GM18867 (cell line): ENCODE data around the gene DHRS13.

Source experiments
- ATAC-seq: cut with Tn5 transposase; IDR thresholded peaks from one replicate; pipeline ENCODE4 v1.9.1; 2021; ENCODE audit warnings: mild to moderate bottlenecking, moderate library complexity; ENCODE audit not compliant: unreplicated experiment

Gene DHRS13, protein sequence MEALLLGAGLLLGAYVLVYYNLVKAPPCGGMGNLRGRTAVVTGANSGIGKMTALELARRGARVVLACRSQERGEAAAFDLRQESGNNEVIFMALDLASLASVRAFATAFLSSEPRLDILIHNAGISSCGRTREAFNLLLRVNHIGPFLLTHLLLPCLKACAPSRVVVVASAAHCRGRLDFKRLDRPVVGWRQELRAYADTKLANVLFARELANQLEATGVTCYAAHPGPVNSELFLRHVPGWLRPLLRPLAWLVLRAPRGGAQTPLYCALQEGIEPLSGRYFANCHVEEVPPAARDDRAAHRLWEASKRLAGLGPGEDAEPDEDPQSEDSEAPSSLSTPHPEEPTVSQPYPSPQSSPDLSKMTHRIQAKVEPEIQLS

DNA sequence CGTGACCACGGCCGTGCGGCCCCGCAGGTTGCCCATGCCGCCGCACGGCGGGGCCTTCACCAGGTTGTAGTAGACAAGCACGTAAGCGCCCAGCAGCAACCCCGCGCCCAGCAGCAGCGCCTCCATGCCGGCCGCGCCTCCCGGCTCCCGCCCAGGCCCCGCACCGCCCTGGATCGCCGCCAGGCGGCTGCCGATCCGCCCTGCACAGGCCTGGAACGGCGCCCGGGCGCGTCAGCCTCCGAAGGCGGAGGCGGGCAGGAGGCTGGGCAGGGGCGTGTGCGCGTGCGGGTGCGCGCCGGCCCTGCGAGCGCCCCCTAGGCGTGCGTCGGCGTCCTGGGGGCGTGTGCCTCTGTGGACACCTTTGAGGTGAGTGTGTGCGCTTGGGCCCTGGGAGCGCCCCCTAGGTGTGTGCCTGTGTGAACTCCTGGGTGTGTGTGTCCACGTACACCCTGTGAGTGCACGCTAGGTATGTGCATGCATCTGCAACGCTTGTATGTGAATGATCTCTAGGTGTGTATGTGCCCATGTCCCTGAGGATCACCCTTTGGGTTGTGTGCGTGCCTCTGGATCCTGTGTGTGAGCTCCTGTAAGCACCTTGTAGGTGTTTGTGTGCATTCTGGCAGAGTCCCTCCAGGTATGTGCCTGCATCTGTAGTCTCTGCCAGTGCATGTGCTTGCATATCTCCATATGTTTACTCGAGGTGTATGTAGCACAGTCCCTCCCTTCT lies at the start of gene DHRS13:
DHRS13 (minus strand) TSS at position 261 of the 727 bp plus-strand sequence; CDS start at position 126, 135 bp downstream.
- ATAC-seq, result peak; percentile 78

DNA sequence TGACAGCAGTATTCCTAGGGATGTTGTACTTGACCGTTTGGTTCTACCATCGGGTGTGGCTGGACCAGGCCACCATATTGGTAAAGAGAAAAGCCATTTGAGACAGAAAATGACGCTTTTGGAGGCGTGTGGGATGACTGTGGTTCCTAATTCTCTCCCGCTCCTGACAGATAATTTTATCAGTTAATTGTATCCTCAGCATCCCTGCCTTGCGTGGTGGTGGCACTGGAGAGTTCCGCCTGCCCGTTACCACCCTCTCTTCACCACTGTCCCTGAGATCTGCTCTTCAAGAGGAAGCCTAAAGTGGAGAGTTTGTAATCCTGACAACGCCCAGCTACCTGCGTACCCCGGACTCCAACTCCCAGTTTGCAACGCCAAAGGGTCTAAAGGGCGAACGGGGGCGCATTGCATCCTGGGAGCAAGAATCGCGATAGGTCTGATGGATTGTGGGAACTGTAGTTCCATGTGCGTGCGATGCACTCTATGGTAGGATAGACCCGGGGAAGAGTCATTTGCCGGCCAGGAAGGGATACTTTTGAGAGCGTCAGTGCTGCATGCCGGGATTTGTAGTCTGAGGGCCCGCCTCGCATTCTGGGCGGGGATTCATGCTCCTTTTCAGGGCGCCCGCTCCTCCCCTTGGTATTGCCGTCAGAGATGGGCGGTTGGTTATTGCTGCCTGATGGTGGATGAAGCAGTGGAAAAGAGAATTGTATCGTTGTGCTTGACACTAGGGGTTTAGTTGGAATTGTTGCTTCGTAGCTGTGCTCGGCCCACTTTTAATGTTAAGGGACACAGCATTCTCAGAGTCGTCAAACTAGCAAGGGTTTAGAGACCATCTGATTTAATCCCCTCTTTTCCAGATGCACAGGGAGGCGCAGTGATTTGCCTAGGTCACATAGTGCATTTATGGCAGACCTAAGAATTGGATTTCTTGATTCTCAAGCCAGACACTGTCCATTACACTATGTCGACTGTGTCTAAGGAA lies 49.4 kb upstream of the DHRS13 start:
- ATAC-seq, result peak; percentile 51

DNA sequence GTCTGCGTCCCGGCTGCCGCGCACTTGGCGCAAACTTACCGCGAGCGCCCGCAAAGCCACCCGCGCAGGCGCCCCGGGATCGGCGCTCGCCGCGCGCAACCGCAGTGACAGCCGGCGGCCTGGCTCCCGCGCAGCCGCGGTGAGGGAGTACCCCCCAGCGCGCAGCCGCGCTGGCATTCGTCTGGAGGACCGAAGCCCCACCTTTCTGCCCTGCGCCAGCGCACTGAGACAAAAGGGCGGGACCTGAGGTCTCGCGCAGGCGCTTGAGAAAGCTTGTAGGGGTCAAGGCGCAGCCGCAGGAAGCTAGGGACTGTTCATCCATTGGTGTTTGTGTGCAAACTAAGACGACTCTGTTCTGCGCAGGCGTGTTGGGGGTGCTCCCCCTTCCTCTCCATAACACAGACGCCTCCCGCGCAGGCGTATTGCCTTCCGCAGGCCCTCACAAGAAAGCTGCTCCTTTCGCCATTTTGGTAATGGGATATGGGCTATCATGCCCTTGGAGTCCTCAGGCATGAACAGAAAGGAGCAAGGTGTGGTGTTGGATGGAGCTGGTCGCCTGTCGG lies 48.6 kb upstream of the DHRS13 start, which contains the start of gene PHF12:
PHF12 (minus strand) TSS at position 91 of the 563 bp plus-strand sequence. CDS start 558 bp downstream, outside the sequence.
- ATAC-seq, result peak; percentile 50

DNA sequence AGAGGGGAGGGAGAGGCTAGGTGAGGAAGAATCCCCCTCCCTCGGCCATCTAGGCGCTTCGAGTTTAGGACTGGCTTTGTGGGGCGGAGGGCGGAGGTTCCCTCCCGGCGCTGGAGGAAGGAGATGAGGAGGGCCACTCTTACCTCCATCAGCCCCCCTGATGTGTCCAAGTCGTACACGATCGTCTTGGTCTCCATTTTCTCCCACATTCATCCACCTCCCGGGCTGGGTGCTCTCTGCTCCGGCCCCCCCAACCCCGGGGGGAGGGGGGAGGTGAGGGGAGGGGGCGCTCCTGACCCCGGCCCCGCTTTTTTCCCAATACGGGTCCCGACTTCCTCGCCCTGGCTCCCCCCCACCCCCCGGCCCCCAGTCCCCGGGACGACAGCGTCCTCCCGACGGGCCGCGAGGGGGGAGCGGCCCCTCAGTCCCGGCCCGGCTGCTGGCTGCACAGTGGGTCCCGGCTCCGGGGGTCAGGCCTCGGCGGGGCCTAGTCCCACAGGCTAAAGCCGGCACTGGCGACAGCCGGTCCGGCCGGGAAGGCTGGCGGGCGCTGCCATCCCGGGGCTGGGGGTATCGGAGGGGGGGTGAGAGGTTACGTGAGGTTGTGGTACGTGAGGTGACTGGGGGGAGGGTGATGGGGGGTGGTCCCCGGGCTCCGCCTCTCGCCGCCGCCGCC lies 48.0 kb upstream of the DHRS13 start:
- peak; percentile 3 for ATAC-seq

DNA sequence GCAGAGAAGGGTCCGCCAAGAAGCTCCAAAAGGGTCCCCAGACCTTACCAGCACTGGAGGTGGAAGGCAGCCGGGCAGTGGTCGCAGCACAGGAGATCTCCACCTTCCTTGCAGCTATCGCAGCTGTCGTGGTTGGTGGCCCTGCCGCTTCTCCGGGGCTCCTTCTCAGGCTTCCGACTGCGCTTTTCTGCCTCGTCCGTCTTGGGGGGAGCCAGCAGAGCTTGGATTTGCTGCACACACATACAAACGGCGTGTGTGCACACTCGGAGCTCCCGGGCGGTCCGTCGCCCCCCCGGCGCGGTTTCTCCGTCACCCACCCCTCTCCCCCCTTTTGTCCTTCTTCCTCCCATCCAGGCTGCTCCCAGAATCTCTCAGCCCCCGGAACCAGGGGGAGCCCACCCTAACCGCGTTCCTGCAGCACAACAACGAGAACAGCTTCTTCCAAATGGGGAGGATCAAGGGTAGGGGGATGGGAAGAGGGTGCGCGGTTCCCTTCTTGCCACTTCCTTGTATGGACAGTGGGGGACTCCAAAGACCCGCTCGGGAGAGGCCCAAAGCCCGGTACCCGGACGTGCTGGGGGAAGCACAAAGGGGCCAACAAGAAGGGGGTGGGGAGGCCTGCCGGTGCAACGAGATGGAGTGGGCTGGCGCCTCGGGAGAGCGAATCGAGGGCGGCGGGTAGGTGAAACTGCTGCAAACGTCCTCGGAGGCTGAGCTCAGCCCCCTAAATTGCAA lies 47.3 kb upstream of the DHRS13 start:
- ATAC-seq, result no peak

DNA sequence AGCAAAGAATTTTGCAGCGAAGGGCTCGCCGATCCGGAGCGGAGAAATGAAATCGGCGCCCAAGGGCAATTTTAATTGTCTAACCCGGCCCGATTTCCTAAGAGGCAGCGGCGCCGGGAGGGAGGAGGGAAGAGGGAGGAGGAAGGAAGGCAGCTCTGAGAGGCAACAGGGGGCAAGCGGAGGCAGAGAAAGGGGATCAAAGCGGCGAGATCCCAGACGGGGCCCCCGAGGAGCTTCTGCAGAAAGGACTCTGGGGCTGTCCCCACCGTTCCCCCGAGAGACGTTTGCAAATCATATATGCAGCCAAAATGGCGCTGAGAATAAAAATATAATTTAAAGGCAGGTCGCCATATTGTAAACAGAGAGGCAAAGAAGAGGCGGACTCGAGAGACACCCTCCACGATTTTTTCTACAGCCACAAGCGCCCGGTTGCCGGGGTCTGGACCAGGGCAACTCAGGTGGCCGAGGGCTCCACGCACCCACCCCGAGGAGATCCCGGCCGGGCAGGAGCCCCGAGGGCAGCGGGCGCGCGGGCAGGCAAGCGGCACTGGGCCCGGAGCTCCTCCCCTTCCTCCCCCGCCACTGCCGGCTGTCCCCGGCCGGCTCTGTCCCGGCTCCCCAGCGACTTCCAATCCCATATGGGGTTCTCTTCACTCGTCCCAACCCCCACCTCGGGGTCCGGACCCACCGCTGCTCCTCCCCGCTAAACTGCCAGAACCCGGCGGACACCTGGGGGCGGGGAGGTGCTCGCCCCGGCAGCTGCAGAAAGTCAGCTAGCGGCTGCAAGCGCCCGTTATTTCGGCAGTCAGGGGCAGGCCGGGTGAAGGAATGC lies 46.5 kb upstream of the DHRS13 start:
- ATAC-seq, result no peak

DNA sequence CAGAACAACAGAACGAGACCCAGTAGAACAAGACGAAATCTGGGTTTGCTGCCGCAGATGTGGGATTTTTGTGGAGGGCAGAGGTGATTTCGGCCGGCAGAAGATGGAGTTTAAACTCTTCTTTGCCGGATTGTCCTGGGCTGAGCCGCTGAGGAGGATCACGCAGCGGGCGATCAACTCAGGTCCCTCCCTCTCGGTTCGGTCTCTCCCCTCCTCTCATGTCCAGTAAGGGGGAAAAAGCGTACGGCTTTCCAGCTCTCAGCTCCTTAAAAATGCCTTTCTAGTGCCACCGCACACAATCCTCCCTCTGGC lies 46.0 kb upstream of the DHRS13 start:
- ATAC-seq, result no peak

DNA sequence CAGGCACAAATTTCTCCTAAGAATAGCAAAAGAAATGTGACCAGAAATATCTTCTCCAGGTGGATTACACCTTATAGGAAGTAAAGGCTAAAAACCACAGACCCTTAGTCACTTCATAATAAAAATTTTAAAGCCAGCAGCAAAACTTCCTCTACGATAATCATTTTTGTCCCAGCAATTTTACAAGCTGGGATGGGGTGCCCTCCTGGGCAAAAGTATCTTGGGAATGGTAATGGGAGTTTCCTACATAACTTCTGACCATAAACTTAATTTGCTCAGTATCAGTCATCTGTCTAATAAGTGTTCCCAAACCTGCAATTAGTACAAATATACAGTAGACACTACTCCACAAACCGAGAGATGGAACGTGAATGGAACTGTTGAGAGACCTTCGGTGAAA lies 45.5 kb upstream of the DHRS13 start:
- ATAC-seq, result no peak

DNA sequence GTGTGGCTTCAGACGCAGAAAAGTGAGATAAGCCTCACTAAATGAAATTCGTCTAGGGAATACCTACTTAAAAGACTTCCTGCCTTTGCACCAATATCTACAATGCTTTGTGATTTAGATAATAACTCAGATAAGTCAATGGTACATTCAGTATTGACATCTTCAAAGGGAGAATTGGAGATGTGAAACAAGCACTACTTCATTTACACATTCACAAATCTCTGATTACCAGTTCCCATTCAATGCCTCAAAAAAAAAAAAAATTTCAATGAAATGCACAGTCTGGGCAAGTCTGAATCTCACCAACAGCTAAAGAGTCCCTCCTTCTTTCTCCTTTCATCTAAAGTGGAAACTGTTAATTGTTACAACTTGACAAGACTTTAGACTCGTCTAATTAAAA lies 44.8 kb upstream of the DHRS13 start:
- ATAC-seq, result no peak

DNA sequence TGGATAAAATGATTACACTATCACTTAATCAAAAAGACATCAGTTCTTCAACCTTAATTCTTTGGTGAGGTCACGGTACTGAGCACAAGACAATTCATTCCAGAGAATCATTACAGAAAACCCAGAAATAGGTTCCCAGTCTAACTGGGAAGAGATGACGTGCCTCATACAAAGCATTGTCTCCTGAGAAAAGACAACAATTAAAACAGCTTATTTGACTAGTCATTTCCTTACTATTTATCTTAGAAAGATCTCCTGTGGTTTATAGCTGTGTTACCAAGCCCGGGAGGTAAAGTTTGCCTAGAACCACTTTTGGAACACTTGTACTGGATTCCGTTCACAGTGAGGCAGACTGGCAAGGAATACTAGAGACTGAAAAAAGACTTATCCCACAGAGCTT lies 43.4 kb upstream of the DHRS13 start:
- ATAC-seq, result no peak

DNA sequence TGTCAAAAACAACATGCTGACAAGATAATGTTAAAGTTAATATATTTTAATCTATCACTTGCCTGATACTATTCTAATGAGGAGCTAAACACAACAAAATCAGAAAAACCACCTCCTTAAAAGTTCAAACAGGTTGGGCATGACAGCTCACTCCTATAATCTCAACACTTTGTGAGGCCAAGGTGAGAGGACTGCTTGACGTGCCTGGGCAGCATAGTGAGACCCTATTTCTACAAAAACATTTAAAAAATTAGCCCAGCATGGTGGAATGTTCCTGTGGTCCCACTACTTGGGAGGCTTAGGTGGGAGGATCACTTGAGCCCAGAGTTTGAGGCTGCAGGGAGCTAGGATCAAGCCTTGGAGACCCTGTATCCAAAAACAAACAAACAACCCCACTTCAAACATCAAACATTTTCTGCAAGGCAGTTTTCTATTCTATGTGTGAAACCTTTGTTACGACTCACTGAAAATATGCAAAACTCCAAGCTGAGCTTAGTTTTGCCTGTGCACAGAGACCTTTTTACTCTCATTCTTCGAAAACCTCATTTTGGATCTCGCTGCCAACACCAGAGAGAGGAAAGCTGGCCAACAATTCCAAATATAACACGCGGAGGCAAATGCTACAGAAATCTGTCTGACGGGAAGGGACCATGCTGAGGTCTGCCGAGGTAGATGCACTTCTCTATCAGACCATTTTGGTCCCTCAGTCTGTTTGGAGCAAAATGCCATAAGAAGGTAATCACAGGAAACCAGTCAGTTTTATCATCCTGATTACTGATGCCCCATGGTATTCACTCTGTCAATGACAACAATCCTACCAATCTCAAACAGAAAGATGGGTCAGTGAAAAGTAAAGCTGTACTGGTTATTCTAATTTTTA lies 42.2 kb upstream of the DHRS13 start:
- ATAC-seq, result no peak

DNA sequence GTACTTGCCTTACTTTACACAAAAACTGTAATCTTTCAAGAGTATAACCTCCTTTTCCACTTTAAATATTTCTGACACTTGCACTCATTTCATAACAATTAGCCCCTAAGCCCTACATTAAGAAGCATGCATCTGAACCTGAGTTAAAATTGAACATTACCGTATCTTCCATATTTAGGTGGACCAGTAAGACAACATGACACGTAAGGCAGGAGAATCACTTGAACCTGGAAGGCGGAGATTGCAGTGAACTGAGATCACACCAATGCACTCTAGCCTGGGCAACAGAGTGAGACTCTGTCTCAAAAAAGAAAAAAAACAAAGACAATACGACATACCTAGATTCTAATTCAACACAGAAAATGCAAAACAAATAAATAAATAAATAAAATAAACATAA lies 41.5 kb upstream of the DHRS13 start:
- no peak for ATAC-seq

DNA sequence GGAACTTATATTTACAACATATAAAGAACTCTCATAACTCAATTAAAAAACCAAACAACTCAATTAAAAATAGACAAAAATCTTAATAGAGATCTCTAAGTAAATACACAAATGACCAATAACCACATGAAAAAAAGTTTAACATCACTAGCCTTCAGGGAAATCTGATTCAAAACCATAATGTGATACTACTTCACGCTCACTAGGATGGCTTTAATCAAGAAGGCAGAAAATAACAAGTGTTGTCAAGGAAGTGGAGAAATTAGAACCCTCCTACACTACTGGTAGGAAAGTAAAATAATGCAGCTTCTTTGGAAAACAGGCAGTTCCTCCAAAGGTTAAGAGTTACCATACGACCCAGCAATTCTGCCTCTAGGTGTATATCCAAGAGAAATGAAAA lies 40.0 kb upstream of the DHRS13 start:
- no peak for ATAC-seq

DNA sequence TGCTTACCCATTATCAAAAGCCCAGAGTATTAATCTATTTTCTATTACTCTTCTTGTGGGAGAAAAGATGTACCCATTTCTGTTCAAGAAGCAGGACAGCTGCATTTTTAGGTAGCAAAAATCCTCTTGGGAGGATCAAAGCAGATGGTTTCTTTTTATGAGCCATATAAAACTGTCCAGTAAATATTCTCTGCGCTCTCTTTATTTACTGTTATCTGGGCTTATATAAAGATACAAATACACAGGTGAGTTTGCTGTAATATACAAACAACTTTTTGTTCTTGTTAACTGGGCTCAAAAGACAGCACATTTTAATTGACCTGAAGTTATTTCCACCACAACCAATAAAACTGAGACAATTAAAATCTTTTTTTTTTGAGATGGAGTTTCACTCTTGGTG lies 38.4 kb upstream of the DHRS13 start:
- no peak for ATAC-seq

DNA sequence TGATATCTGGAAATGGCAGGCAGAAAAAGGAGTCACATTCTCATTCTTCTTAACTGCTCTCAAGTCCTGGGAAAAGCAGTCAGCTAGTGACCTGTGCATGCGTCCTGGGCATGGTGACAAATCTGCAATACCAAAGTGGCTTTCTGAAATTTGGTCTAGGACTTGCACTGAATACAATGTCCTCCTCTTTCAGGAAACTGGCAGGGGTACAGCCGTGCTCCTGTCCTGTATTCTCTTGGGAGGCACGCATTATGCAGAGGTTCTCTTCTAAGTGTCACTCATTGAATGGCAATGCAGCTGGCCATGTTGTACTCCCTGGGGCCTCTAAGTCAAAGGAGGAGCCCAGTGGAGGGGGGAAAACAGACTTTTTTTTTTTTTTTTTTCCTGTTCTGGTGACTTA lies 37.8 kb upstream of the DHRS13 start:
- no peak for ATAC-seq

DNA sequence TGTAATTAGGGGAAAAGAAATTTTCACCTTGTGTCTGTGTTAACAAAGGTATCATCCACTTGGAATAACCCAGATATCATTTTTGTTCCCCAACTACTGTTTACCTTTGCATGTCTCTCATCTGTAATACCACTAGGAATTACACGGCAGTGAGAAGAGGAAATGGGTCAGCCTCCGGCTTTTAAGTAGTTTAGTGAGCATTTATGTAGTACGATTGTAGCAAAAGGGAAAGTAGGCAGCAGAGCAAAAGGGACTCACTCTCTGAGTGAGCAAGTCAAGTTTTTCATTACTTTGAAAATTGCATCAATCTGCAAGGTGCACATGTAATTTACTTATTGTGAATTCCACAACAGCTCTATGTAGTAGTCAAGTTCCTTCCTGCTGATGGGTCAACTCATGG lies 37.3 kb upstream of the DHRS13 start:
- ATAC-seq, result no peak

DNA sequence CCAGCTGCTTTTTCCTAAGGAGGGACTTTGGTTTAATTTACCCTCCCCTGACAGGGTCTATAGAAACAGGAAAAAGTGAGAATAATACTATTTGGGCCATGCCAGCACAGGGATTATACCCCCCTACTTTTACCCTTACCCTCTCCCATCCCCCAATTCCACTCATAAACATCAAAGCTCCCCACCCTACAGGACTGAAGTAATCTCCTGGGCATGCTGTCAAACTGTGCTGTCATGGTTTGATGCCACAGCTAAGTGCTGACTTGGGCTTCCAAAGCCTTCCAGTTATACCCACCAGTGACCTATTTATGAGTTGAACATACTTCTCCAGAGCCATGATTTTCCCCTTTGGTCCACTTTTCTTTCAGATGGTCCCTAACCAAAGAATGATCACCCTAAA lies 35.7 kb upstream of the DHRS13 start:
- no peak for ATAC-seq
